K562 (cell line): ENCODE data around the gene KCTD13. TPM values are rescaled to one million over a fixed set of nuclear protein-coding genes. Genes with fewer than 3 reads are reported as not detected.
A peak's percentile ranks its signal among the peaks of the same experiment; 100 is the strongest.

ENCODE experiments used
- ATAC-seq: fragments of 200-7000 bp; cut with Tn5 transposase; 3 replicates; pipeline ENCODE4 v1.9.1; 2020; ENCODE audit warnings: moderate library complexity
- BruUV-seq: library from RNA; stranded (reverse); fragments of 400-500 nt; replicated peaks from 2 replicates; lab custom pipeline; 2021; lab: Mats Ljungman, UMichigan
- CTCF ChIA-PET: fragments of 300-600 bp; formaldehyde crosslinking; extraction: SDS; loops from one replicate; lab custom pipeline; 2021; ENCODE audit warnings: low intra/inter-chr PET ratio; lab: Yijun Ruan, JAX
- POLR2A ChIA-PET: fragments of 300-600, 350-650 bp; sonication (Branson Sonifier 250); formaldehyde crosslinking; extraction: SDS; loops from one replicate; lab custom pipeline; 2021; ENCODE audit warnings: antibody characterized with exemption, inconsistent platforms; lab: Yijun Ruan, JAX
- DNase-seq, 4 experiments: peaks; one replicate each; pipeline versions ENCODE4 v3.0.0 to v3.0.0-alpha.2; 2011 to 2018; ENCODE audit warnings: low spot score in 3 of 4, mixed read lengths in 3 of 4; ENCODE audit errors: extremely low read depth in 1 of 4
- FAIRE-seq: peaks from 2 replicates; lab custom pipeline; 2011; peaks lifted over from hg19 to GRCh38; lab: Jason Lieb, UNC
- H2AFZ ChIP-seq: 2 replicates; pipeline ENCODE4 v1.6.0; 2011; ENCODE audit warnings: low read depth, low read length, control low read depth, inconsistent platforms
- H3K27ac ChIP-seq: fragments of 200-600 bp; 3 replicates; pipeline ENCODE4 v1.8.0; 2011; ENCODE audit warnings: low read depth, mild to moderate bottlenecking, control low read depth, inconsistent platforms, low read length, moderate library complexity, mixed read lengths; ENCODE audit errors: extremely low read depth
- H3K27me3 ChIP-seq, 2 experiments: fragments of 300-600 bp in 1 of 2; 2 replicates in 1 of 2; 3 replicates in 1 of 2; pipeline versions ENCODE4 v1.6.0 to v1.8.0; 2011; ENCODE audit warnings: inconsistent platforms in 2 of 2, low read length in 2 of 2, mild to moderate bottlenecking in 1 of 2, mixed read lengths in 1 of 2, moderate library complexity in 1 of 2; ENCODE audit not compliant: control insufficient read depth in 2 of 2, insufficient read depth in 2 of 2
- H3K36me3 ChIP-seq: fragments of 300-600 bp; 3 replicates; pipeline ENCODE4 v1.8.0; 2011; ENCODE audit warnings: mild to moderate bottlenecking, low read length, inconsistent platforms; ENCODE audit not compliant: control insufficient read depth, insufficient read depth
- H3K4me1 ChIP-seq, 2 experiments: fragments of 200-600 bp in 1 of 2; replicated peaks in 1 of 2; 2 replicates in 1 of 2; 3 replicates in 1 of 2; pipeline versions ENCODE4 v1.5.1 to v1.8.0; 2011; ENCODE audit warnings: inconsistent platforms in 2 of 2, low read length in 2 of 2, mild to moderate bottlenecking in 1 of 2, mixed read lengths in 1 of 2, moderate library complexity in 1 of 2; ENCODE audit not compliant: control insufficient read depth in 2 of 2, insufficient read depth in 2 of 2
- H3K4me2 ChIP-seq: 2 replicates; pipeline ENCODE4 v1.6.1; 2011; ENCODE audit warnings: low read length, control low read depth, inconsistent platforms, mixed read lengths; ENCODE audit not compliant: insufficient read depth
- H3K4me3 ChIP-seq: fragments of 200-600 bp; sonication (generic), shearing (Covaris generic); 2 replicates; pipeline ENCODE4 v1.5.1; 2016; ENCODE audit warnings: control low read depth, inconsistent platforms
- H3K79me2 ChIP-seq: fragments of 200-600 bp; 3 replicates; pipeline ENCODE4 v1.8.0; 2011; ENCODE audit warnings: low read length, inconsistent platforms; ENCODE audit not compliant: control insufficient read depth, insufficient read depth
- H3K9ac ChIP-seq, 2 experiments: 2 replicates each; pipeline versions ENCODE4 v1.6.0 to v1.6.1; 2011; ENCODE audit warnings: low read depth in 2 of 2, low read length in 2 of 2, control low read depth in 1 of 2, inconsistent platforms in 1 of 2, mild to moderate bottlenecking in 1 of 2, mixed read lengths in 1 of 2; ENCODE audit not compliant: insufficient read depth in 1 of 2
- H3K9me1 ChIP-seq: one replicate; pipeline ENCODE4 v1.6.0; 2011; ENCODE audit warnings: inconsistent platforms, mild to moderate bottlenecking, low read length, moderate library complexity; ENCODE audit not compliant: control insufficient read depth, insufficient read depth
- H3K9me3 ChIP-seq: replicated peaks from 2 replicates; pipeline ENCODE4 v1.5.1; 2011; ENCODE audit warnings: low read depth, low read length, inconsistent platforms; ENCODE audit not compliant: control insufficient read depth, insufficient read depth
- H4K20me1 ChIP-seq: replicated peaks from 2 replicates; pipeline ENCODE4 v1.6.1; 2011; ENCODE audit warnings: low read length, inconsistent platforms, mixed read lengths; ENCODE audit not compliant: control insufficient read depth, insufficient read depth
- CAMTA2 ChIP-seq: fragments of 250-450 bp; sonication (Bioruptor Pico); conservative IDR thresholded peaks from 2 replicates; pipeline ENCODE4 v1.5.1; 2022
- CBX8 ChIP-seq: fragments of 200-600 bp; sonication (generic); IDR thresholded peaks from 2 replicates; pipeline ENCODE4 v1.6.1; 2012; ENCODE audit warnings: borderline replicate concordance, mixed run types, low read depth, mild to moderate bottlenecking, moderate library complexity, mixed read lengths, low read length, control low read depth, inconsistent platforms; ENCODE audit not compliant: poor library complexity, severe bottlenecking; ENCODE audit errors: extremely low read depth
- CCAR2 ChIP-seq: fragments of 200-400 bp; formaldehyde crosslinking; IDR thresholded peaks from 2 replicates; pipeline ENCODE4 v1.6.1; 2017; ENCODE audit warnings: mild to moderate bottlenecking, low read depth, low read length
- CXXC5 ChIP-seq: fragments of 250-450 bp; sonication (Bioruptor Pico); IDR thresholded peaks from 2 replicates; pipeline ENCODE4 v1.8.0; 2022; ENCODE audit warnings: inconsistent platforms, mild to moderate bottlenecking, moderate library complexity
- DIDO1 ChIP-seq: fragments of 450-650 bp; IDR thresholded peaks from 2 replicates; pipeline ENCODE4 v1.6.1; 2016; ENCODE audit warnings: low read depth, missing biosample characterization, missing genetic modification characterization
- FOS ChIP-seq: IDR thresholded peaks from 3 replicates; pipeline ENCODE4 v1.6.1; 2011; ENCODE audit not compliant: insufficient read length; ENCODE audit errors: extremely low read depth
- MBD2 ChIP-seq: sonication (generic); IDR thresholded peaks from 2 replicates; pipeline ENCODE4 v1.6.1; 2016; ENCODE audit warnings: low read depth, borderline replicate concordance
- NFE2 ChIP-seq: IDR thresholded peaks from 2 replicates; pipeline ENCODE4 v1.6.1; 2014; ENCODE audit warnings: antibody characterized with exemption, low read depth
- POU5F1 ChIP-seq: fragments of 150-350 bp; IDR thresholded peaks from 2 replicates; pipeline ENCODE4 v1.6.1; 2014; ENCODE audit warnings: borderline replicate concordance, low read length, low read depth, mild to moderate bottlenecking; ENCODE audit not compliant: partially characterized antibody
- RBM14 ChIP-seq: fragments of 200-400 bp; formaldehyde crosslinking; IDR thresholded peaks from 2 replicates; pipeline ENCODE4 v1.6.1; 2018; ENCODE audit warnings: low read depth, mild to moderate bottlenecking, low read length, moderate library complexity, borderline replicate concordance; ENCODE audit not compliant: insufficient read depth
- WGBS: fragments of 100-300 bp; shearing (Covaris generic); methylation state at CpG from one replicate; pipeline ENCODE4 v1.1.6; 2016; ENCODE audit warnings: low coverage, mixed read lengths; ENCODE audit not compliant: insufficient coverage; ENCODE audit errors: missing lambda C conversion rate; 5-methylcytosine and 5-hydroxymethylcytosine counted together
- in situ Hi-C: fragments of 300-500 bp; cut with MboI; formaldehyde crosslinking; loops from 4 replicates; pipeline ENCODE4 v1.15.0; 2018; ENCODE audit warnings: inconsistent platforms, mixed read lengths
- intact Hi-C: fragments of 100-400 bp; cut with micrococcal nuclease; formaldehyde crosslinking; loops from 2 replicates; pipeline ENCODE4 v1.14.2; 2022
- polyA plus RNA-seq, 8 experiments: library from polyadenylated mRNA; depleted of rRNA in 4 of 8; stranded (reverse) in 5 of 8; unstranded in 3 of 8; fragments of >200 nt; fragmentation: Nextera tagmentation in 2 of 8; fragmentation: Illumina TruSeq in 1 of 8; extraction: Ambion mirVana in 2 of 8; extraction: Trizol in 1 of 8; gene quantifications; 2 replicates each; pipeline versions ENCODE4 v1.2.1 to v1.2.3, GENCODE V29; 2011 to 2014; ENCODE audit warnings: inconsistent platforms in 1 of 8, missing spikeins in 1 of 8
- total RNA-seq, 7 experiments: library from RNA; depleted of rRNA in 6 of 7; stranded (reverse); fragments of >200 nt in 6 of 7; fragmentation: Illumina TruSeq in 2 of 7; extraction: Trizol in 2 of 7; gene quantifications; 2 replicates each; pipeline versions ENCODE4 v1.2.1 to v1.2.3, GENCODE V29; 2011 to 2021; ENCODE audit warnings: low replicate concordance in 1 of 7
- TF ChIP-seq, protein P1 (sequence below): fragments of 250-450 bp; sonication (Bioruptor Pico); IDR thresholded peaks from 2 replicates; pipeline ENCODE4 v1.5.0; 2021; ENCODE audit warnings: mild to moderate bottlenecking, moderate library complexity

Gene KCTD13
- total and polyA plus RNA-seq, 9 of the 15 experiments (the other 6 are each of a cell fraction or from before 2014, with no cell fraction given): 1.0 to 20.6 (median 9.8) TPM

DNA sequence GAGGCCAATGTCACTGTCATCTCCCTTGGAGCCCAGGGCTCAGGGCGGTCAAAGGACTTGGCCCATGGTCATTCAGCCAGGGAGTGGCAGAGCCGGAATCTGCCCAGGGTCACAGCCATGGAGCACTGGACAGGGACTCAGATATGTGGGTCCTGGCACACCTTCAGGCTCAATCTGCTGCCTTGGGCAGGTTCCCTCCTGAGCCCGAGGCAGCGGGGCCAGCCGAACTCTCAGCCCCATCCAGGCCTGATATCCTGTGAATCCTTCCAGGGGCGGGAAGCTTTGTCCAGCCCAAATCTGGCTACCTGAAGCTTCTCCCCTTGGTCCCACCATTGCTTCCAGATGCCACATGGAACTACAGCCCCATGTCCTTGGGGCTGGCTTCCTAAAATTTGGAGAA, 50.8 kb downstream of the KCTD13 start:
- H3K9me3 ChIP-seq: no peaks in the 10 kb centered on the region
- ChIA-PET CTCF (no interaction called here), POLR2A (no interaction called here)
- H3K27ac ChIP-seq: no peak overlapping the region
- no peak for ATAC-seq
- in situ Hi-C loops: no loop called here
- peaks cover 6 to 7% of the 10 kb centered on the region in 2 experiments; a peak in 4 of 5 replicates for H3K27me3 ChIP-seq
- H3K4me1 ChIP-seq: peaks cover 8 to 37% of the 10 kb centered on the region in 2 experiments; a peak in 4 of 5 replicates
- no peaks in the 10 kb centered on the region for H3K9me1 ChIP-seq
- no peak for TF ChIP-seq FOS
- no peak for TF ChIP-seq NFE2
- no peaks in the 10 kb centered on the region for H3K79me2 ChIP-seq
- H2AFZ ChIP-seq: no peak overlapping the region
- no peak overlapping the region for H3K4me3 ChIP-seq
- WGBS: 55% methylated on average over 6 of the region's 6 CpGs
- H4K20me1 ChIP-seq: no peaks in the 10 kb centered on the region
- no TSS peak for BruUV-seq
- FAIRE-seq: no peak
- DNase-seq: no peak
- intact Hi-C loops: no loop called here
- no peaks in the 10 kb centered on the region for H3K36me3 ChIP-seq
- H3K9ac ChIP-seq: peak overlapping the region in 1 of 2 experiments; percentile 15; a peak in 1 of 4 replicates
- H3K4me2 ChIP-seq: no peak overlapping the region

DNA sequence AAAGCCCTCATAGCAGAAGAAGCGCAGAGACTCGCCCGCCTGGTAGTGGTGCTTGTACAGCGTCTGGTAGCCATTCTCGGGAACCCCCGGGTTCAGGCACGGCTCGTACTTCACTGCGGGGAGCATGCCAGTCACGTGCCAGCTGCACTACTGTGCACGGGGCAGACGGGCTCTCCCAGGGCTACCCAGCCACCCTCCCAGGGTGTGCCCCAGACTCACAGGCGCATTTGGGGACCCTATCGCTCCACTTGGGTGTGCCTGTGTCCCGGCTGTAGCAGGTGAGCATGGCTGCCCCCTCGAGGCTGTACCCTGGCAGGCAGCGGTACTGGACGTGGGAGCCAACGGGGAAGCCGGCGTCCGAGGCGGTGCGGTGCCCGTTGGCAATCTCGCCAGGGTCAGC, 52.7 kb downstream of the KCTD13 start:
- FAIRE-seq: no peak
- peaks cover 8 to 36% of the 10 kb centered on the region in 2 experiments; a peak in 4 of 5 replicates for H3K4me1 ChIP-seq
- H3K27me3 ChIP-seq: no peaks in the 10 kb centered on the region; a peak in 1 of 5 replicates
- BruUV-seq: no TSS peak
- no peak for ATAC-seq
- ChIA-PET POLR2A (interaction anchor here (2.0 kb wide), 1 partner anchor 10 kb away, joined by 6 read pairs; the partner anchor contains the start of gene CDIPT), CTCF (no interaction called here)
- no peaks in the 10 kb centered on the region for H3K9me1 ChIP-seq
- no peak for DNase-seq
- no peaks in the 10 kb centered on the region for H4K20me1 ChIP-seq
- no peak overlapping the region for H3K4me2 ChIP-seq
- intact Hi-C loops: no loop called here
- no peak overlapping the region for H2AFZ ChIP-seq
- H3K9me3 ChIP-seq: no peaks in the 10 kb centered on the region
- in situ Hi-C loops: no loop called here
- no peak overlapping the region for H3K4me3 ChIP-seq
- H3K9ac ChIP-seq: peak overlapping the region in 1 of 2 experiments; percentile 43; a peak in 1 of 4 replicates
- no peak for TF ChIP-seq CBX8
- TF ChIP-seq CAMTA2 (CRISPR knock-in tag): no peak
- TF ChIP-seq CXXC5 (CRISPR knock-in tag): no peak
- TF ChIP-seq MBD2: no peak
- no peak for TF ChIP-seq CCAR2
- TF ChIP-seq, protein P1, sequence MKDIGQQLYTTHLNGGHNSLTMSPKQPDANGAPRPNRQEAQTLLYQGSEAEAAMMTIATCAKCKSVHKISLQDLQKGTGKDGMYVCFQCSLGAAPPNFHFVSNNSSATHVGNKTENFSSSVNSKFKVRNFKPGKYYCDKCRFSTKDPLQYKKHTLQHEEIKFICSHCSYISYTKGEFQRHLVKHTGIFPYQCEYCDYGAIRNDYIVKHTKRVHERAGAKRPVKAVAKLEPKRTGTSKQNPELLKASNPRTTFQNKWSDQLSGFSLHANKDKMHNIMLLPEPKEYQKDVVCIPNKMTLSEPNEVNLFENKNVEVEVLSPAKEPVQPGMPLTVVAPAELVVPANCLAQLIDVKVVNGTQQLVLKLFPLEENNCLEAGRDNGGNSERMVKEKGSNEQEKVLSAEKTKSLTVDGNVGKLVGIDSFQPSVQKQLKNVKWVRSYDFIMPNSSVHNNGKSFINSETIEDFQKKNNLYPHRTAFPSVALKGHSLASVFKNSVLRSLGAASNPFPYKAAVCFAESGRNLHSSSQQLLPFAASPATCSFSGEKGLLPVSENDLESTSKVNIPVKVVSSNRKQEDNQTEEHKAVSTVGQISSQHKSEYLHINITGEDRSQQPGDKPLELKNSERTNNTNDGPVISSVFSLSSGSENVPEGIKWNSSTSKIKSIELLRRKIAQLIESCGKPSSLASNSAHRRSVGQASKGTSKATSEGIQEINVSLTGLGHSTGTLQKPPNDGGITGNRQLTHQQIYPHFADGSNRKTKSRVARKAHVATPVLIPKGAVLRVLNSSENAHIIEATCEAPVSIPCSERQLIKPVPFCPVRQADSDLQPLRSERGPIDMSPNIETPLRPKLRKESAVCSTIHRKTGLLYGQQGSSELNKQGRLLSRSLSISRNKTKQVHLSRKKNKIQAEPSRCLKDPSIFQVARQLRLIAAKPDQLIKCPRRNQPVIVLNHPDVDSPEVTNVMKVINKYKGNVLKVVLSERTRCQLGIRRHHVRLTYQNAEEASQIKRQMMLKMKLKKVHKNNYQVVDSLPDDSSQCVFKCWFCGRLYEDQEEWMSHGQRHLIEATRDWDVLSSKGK (CRISPR knock-in tag): no peak
- TF ChIP-seq RBM14: no peak
- no peak for TF ChIP-seq DIDO1 (tag)
- TF ChIP-seq POU5F1: no peak
- H3K79me2 ChIP-seq: no peaks in the 10 kb centered on the region
- H3K36me3 ChIP-seq: no peaks in the 10 kb centered on the region
- H3K27ac ChIP-seq: no peak overlapping the region
- 57% methylated on average over 19 of the region's 26 CpGs for WGBS
